Loucy (cell line): ENCODE measurements around the gene CYB561A3.

Experiments
- EZH2phosphoT487 ChIP-seq: fragments of 200-600 bp; IDR thresholded peaks from 2 replicates; pipeline ENCODE4 v1.6.1; 2018; ENCODE audit warnings: antibody characterized with exemption, mild to moderate bottlenecking, moderate library complexity, borderline replicate concordance
- TF ChIP-seq, protein P1 (sequence below): fragments of 200-600 bp; sonication (generic); conservative IDR thresholded peaks from 2 replicates; pipeline ENCODE4 v1.5.1; 2014; ENCODE audit warnings: mild to moderate bottlenecking, antibody characterized with exemption, low read length

DNA sequence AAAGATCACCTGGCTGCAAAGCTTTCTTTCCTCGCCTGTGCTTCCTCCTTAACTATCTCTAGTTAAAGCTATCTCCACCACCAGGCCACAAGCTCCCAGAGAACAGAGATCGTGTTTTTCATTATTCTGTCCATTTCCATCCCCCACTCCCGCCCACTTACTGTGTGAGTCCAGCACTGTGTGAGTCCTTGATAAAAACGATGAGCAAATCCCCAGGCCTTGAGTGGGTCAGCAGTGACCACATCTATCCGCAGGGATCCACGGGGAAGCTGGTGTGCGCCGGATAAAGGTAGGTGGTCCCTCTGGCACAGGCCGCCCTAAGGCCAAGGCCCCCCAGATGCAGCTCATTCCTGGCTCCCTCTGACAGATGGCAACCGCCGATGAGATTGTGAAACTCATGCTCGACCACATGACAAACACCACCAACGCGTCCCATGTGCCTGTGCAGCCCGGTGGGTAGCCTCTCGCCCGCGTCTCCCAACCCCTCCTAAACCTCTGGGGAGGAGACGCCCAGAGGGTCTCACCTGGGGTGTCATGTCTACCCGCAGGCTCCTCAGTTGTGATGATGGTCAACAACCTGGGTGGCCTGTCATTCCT is 19.4 kb downstream of the CYB561A3 start:
- TF ChIP-seq, protein P1, sequence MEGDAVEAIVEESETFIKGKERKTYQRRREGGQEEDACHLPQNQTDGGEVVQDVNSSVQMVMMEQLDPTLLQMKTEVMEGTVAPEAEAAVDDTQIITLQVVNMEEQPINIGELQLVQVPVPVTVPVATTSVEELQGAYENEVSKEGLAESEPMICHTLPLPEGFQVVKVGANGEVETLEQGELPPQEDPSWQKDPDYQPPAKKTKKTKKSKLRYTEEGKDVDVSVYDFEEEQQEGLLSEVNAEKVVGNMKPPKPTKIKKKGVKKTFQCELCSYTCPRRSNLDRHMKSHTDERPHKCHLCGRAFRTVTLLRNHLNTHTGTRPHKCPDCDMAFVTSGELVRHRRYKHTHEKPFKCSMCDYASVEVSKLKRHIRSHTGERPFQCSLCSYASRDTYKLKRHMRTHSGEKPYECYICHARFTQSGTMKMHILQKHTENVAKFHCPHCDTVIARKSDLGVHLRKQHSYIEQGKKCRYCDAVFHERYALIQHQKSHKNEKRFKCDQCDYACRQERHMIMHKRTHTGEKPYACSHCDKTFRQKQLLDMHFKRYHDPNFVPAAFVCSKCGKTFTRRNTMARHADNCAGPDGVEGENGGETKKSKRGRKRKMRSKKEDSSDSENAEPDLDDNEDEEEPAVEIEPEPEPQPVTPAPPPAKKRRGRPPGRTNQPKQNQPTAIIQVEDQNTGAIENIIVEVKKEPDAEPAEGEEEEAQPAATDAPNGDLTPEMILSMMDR, result no peak
- TF ChIP-seq EZH2phosphoT487, result no peak
